SK-N-SH (cell line): ENCODE measurements around the gene SYNPO2L. TPM values are rescaled to one million over a fixed set of nuclear protein-coding genes. Genes with fewer than 3 reads are reported as not detected.

Source experiments
- CTCF ChIA-PET: fragments of 300-600, 350-600 bp; formaldehyde crosslinking; extraction: SDS; loops from one replicate; lab custom pipeline; 2021; lab: Yijun Ruan, JAX
- POLR2A ChIA-PET: fragments of 350-600 bp; sonication (Branson Sonifier 250); formaldehyde crosslinking; extraction: SDS; loops from one replicate; lab custom pipeline; 2020; ENCODE audit warnings: antibody characterized with exemption, inconsistent platforms; lab: Yijun Ruan, JAX
- DNase-seq: peaks from one replicate; pipeline ENCODE4 v3.0.0; 2012
- H2AFZ ChIP-seq: fragments of 200-600 bp; sonication (generic); 2 replicates; pipeline ENCODE4 v1.8.1; 2016; ENCODE audit warnings: antibody characterized with exemption, mild to moderate bottlenecking, low read depth
- H3F3A ChIP-seq: fragments of 200-600 bp; sonication (generic); replicated peaks from 2 replicates; pipeline ENCODE3; 2016; ENCODE audit warnings: antibody characterized with exemption, mild to moderate bottlenecking; ENCODE audit not compliant: insufficient read depth
- H3K27ac ChIP-seq, 2 experiments: fragments of 200-500 bp in 1 of 2; fragments of 200-600 bp in 1 of 2; sonication (Bioruptor generic) in 1 of 2; sonication (generic), shearing (Covaris generic) in 1 of 2; 2 replicates each; pipeline versions ENCODE4 v1.5.1 to v1.6.1; 2014 to 2016; ENCODE audit warnings: low read depth in 2 of 2, inconsistent platforms in 1 of 2, low read length in 1 of 2, mild to moderate bottlenecking in 1 of 2, mixed read lengths in 1 of 2
- H3K27me3 ChIP-seq: fragments of 200-600 bp; sonication (generic), shearing (Covaris generic); 2 replicates; pipeline ENCODE4 v1.6.1; 2016; ENCODE audit warnings: mixed run types; ENCODE audit not compliant: insufficient read depth
- H3K36me3 ChIP-seq, 2 experiments: fragments of 200-500 bp in 1 of 2; fragments of 200-600 bp in 1 of 2; sonication (Bioruptor generic) in 1 of 2; sonication (generic) in 1 of 2; replicated peaks in 1 of 2; 2 replicates each; pipeline versions ENCODE3 to v1.5.1; 2014 to 2016; ENCODE audit warnings: low read length in 1 of 2, mild to moderate bottlenecking in 1 of 2; ENCODE audit not compliant: insufficient read depth in 2 of 2, control insufficient read depth in 1 of 2
- H3K4me1 ChIP-seq, 2 experiments: fragments of 200-500 bp in 1 of 2; fragments of 200-600 bp in 1 of 2; sonication (Bioruptor generic) in 1 of 2; sonication (generic), shearing (Covaris generic) in 1 of 2; 2 replicates each; pipeline versions ENCODE4 v1.5.1 to v1.6.1; 2014 to 2016; ENCODE audit warnings: low read depth in 1 of 2, low read length in 1 of 2, mixed run types in 1 of 2; ENCODE audit not compliant: insufficient read depth in 2 of 2, control insufficient read depth in 1 of 2
- H3K4me2 ChIP-seq: fragments of 200-600 bp; sonication (generic), shearing (Covaris generic); 2 replicates; pipeline ENCODE4 v1.6.1; 2017; ENCODE audit warnings: mixed run types
- H3K4me3 ChIP-seq, 2 experiments: fragments of 200-500 bp in 1 of 2; fragments of 200-600 bp in 1 of 2; sonication (Bioruptor generic) in 1 of 2; sonication (generic), shearing (Covaris generic) in 1 of 2; 2 replicates each; pipeline versions ENCODE4 v1.5.1 to v1.8.1; 2014 to 2016; ENCODE audit warnings: low read depth in 2 of 2, inconsistent platforms in 1 of 2, low read length in 1 of 2, mild to moderate bottlenecking in 1 of 2, mixed read lengths in 1 of 2, moderate library complexity in 1 of 2
- H3K79me2 ChIP-seq: fragments of 200-600 bp; sonication (generic); 2 replicates; pipeline ENCODE4 v1.8.1; 2017; ENCODE audit warnings: mild to moderate bottlenecking; ENCODE audit not compliant: insufficient read depth
- H3K9ac ChIP-seq: fragments of 200-600 bp; sonication (generic); 2 replicates; pipeline ENCODE4 v1.6.1; 2017; ENCODE audit warnings: mixed run types
- H3K9me2 ChIP-seq: fragments of 200-600 bp; sonication (generic); 2 replicates; pipeline ENCODE4 v1.6.1; 2017; ENCODE audit warnings: mixed run types
- H3K9me3 ChIP-seq: fragments of 200-600 bp; sonication (generic); 2 replicates; pipeline ENCODE4 v1.6.1; 2017; ENCODE audit warnings: mixed run types, mild to moderate bottlenecking, moderate library complexity
- H4K20me1 ChIP-seq: fragments of 200-600 bp; sonication (generic); 2 replicates; pipeline ENCODE4 v1.6.1; 2017; ENCODE audit warnings: mild to moderate bottlenecking, mixed run types; ENCODE audit not compliant: insufficient read depth
- CHD2 ChIP-seq: fragments of 150-350 bp; IDR thresholded peaks from 2 replicates; pipeline ENCODE4 v1.6.1; 2018; ENCODE audit warnings: low read length; ENCODE audit not compliant: partially characterized antibody
- CTCF ChIP-seq: fragments of 200-600 bp; sonication (generic); IDR thresholded peaks from 2 replicates; pipeline ENCODE4 v1.6.1; 2017; ENCODE audit warnings: antibody characterized with exemption, mild to moderate bottlenecking, moderate library complexity
- ELF1 ChIP-seq: IDR thresholded peaks from 2 replicates; pipeline ENCODE4 v1.4.0; 2012
- EP300 ChIP-seq, 2 experiments: IDR thresholded peaks; 2 replicates each; pipeline versions ENCODE4 v1.4.0 to v1.6.1; 2012; ENCODE audit warnings: borderline replicate concordance in 1 of 2, low read depth in 1 of 2, low read length in 1 of 2
- EZH2phosphoT487 ChIP-seq: fragments of 200-600 bp; sonication (generic); IDR thresholded peaks from 2 replicates; pipeline ENCODE4 v1.6.1; 2017; ENCODE audit warnings: low read depth, mixed run types, mild to moderate bottlenecking, antibody characterized with exemption, moderate library complexity, borderline replicate concordance
- FOXM1 ChIP-seq: IDR thresholded peaks from 2 replicates; pipeline ENCODE4 v1.4.0; 2012; ENCODE audit warnings: low read depth, mild to moderate bottlenecking
- GATA2 ChIP-seq: sonication (generic); formaldehyde crosslinking; IDR thresholded peaks from 2 replicates; pipeline ENCODE4 v1.5.0; 2020; ENCODE audit warnings: mild to moderate bottlenecking, missing genetic modification reagents
- JUND ChIP-seq: IDR thresholded peaks from 2 replicates; pipeline ENCODE4 v1.4.0; 2012
- MXI1 ChIP-seq: IDR thresholded peaks from 2 replicates; pipeline ENCODE4 v1.6.1; 2012; ENCODE audit warnings: mild to moderate bottlenecking, low read depth, low read length, improper control_type of control experiment
- NFIC ChIP-seq: IDR thresholded peaks from 2 replicates; pipeline ENCODE4 v1.4.0; 2012; ENCODE audit warnings: borderline replicate concordance
- RFX5 ChIP-seq: IDR thresholded peaks from 2 replicates; pipeline ENCODE4 v1.6.1; 2012; ENCODE audit warnings: mild to moderate bottlenecking, improper control_type of control experiment, low read length
- RXRA ChIP-seq: IDR thresholded peaks from 2 replicates; pipeline ENCODE4 v1.4.0; 2012; ENCODE audit warnings: low read depth, mild to moderate bottlenecking, borderline replicate concordance
- TAF1 ChIP-seq: IDR thresholded peaks from 2 replicates; pipeline ENCODE4 v1.6.1; 2012; ENCODE audit warnings: low read depth, mild to moderate bottlenecking, low read length, moderate library complexity, borderline replicate concordance
- TCF12 ChIP-seq: IDR thresholded peaks from 2 replicates; pipeline ENCODE4 v1.4.0; 2012
- YY1 ChIP-seq: IDR thresholded peaks from 2 replicates; pipeline ENCODE4 v1.4.0; 2012; ENCODE audit warnings: low read depth, mild to moderate bottlenecking
- WGBS: methylation state at CpG from one replicate; pipeline ENCODE4 v1.1.6; 2017; ENCODE audit warnings: low lambda C conversion rate; 5-methylcytosine and 5-hydroxymethylcytosine counted together
- polyA plus RNA-seq, 3 experiments: library from polyadenylated mRNA; depleted of rRNA; stranded (reverse); fragments of >200 nt; gene quantifications; 2 replicates each; pipeline ENCODE4 v1.2.3, GENCODE V29; 2012
- TF ChIP-seq, protein P1 (sequence below): IDR thresholded peaks from 2 replicates; pipeline ENCODE4 v1.6.1; 2012; ENCODE audit warnings: mild to moderate bottlenecking, low read depth, low read length, moderate library complexity
- TF ChIP-seq, protein P2 (sequence below): IDR thresholded peaks from 2 replicates; pipeline ENCODE4; 2012

Gene SYNPO2L
- polyA plus RNA-seq, 1 of the 3 experiments (the other 2 are of a cell fraction), result 0.05 TPM

DNA sequence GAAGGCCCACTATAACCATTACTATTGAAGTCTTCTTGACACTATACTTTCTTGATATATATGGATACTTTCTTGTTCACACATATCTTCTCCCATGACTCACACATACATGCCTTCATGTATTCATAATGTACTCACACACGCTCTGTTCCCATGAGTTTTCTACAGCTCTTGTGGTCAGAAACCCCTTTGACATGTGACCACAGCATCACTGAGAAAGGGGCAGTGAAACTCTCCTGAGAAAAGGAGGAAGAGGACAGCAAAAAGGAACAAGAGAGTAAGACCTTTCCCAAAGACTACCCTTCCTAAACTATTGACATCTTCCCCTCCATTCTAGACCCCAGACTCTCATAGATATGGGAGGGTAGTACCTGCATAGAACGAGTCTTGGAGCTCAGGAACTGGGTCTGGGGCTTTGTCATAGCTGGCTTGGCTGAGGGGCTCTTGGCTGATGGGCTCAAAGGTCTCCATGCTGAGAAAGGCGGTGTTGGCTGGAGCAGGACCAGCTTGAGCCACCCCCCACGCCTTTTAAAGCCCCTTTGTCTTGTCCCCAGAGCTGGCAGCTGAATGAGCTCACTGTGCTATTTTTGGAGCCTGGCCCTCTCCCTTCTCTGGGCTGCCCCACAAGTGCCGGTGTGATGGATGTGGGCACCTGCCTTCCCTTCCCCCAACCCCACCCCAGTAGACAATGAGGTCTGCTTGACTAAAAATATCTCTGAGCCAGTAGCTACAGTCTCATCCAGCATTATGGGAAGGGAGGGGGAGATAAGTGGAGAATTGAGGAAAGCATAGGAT is 5.1 kb downstream of the SYNPO2L start:
- no peak for DNase-seq
- WGBS, result 80% methylated on average over 4 of the region's 5 CpGs
- no peak overlapping the region for H3K27ac ChIP-seq
- no peaks in the 10 kb centered on the region for H3K79me2 ChIP-seq
- no peak for TF ChIP-seq EZH2phosphoT487
- TF ChIP-seq, protein P1, sequence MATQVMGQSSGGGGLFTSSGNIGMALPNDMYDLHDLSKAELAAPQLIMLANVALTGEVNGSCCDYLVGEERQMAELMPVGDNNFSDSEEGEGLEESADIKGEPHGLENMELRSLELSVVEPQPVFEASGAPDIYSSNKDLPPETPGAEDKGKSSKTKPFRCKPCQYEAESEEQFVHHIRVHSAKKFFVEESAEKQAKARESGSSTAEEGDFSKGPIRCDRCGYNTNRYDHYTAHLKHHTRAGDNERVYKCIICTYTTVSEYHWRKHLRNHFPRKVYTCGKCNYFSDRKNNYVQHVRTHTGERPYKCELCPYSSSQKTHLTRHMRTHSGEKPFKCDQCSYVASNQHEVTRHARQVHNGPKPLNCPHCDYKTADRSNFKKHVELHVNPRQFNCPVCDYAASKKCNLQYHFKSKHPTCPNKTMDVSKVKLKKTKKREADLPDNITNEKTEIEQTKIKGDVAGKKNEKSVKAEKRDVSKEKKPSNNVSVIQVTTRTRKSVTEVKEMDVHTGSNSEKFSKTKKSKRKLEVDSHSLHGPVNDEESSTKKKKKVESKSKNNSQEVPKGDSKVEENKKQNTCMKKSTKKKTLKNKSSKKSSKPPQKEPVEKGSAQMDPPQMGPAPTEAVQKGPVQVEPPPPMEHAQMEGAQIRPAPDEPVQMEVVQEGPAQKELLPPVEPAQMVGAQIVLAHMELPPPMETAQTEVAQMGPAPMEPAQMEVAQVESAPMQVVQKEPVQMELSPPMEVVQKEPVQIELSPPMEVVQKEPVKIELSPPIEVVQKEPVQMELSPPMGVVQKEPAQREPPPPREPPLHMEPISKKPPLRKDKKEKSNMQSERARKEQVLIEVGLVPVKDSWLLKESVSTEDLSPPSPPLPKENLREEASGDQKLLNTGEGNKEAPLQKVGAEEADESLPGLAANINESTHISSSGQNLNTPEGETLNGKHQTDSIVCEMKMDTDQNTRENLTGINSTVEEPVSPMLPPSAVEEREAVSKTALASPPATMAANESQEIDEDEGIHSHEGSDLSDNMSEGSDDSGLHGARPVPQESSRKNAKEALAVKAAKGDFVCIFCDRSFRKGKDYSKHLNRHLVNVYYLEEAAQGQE, result no peak
- TF ChIP-seq, protein P2, sequence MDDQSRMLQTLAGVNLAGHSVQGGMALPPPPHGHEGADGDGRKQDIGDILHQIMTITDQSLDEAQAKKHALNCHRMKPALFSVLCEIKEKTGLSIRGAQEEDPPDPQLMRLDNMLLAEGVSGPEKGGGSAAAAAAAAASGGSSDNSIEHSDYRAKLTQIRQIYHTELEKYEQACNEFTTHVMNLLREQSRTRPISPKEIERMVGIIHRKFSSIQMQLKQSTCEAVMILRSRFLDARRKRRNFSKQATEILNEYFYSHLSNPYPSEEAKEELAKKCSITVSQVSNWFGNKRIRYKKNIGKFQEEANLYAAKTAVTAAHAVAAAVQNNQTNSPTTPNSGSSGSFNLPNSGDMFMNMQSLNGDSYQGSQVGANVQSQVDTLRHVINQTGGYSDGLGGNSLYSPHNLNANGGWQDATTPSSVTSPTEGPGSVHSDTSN, result no peak
- no peak for TF ChIP-seq TAF1
- no peaks in the 10 kb centered on the region for H3K9me2 ChIP-seq
- H3K9ac ChIP-seq, result no peak overlapping the region
- no peaks in the 10 kb centered on the region for H3F3A ChIP-seq
- POLR2A ChIA-PET, result interaction anchor here (0.6 kb wide), 1 partner anchor 311 kb away, joined by 4 read pairs; no protein-coding TSS in a partner anchor
- no peak overlapping the region for H2AFZ ChIP-seq
- CTCF ChIA-PET, result interaction anchor here (17.2 kb wide), 1 partner anchor 121 kb away, joined by 216 read pairs; no protein-coding TSS in a partner anchor
- peaks cover 4 to 16% of the 10 kb centered on the region in 2 experiments; a peak in 1 of 4 replicates for H3K4me1 ChIP-seq
- no peaks in the 10 kb centered on the region for H4K20me1 ChIP-seq
- H3K4me2 ChIP-seq, result no peak overlapping the region
- no peaks in the 10 kb centered on the region for H3K9me3 ChIP-seq
- H3K27me3 ChIP-seq, result no peaks in the 10 kb centered on the region
- no peaks in the 10 kb centered on the region for H3K36me3 ChIP-seq
- H3K4me3 ChIP-seq, result no peak overlapping the region

GRCh38 chr10:73649876-73650536 is 5.8 kb downstream of the SYNPO2L start:
- Histone ChIP-seq H3K27ac (no peak overlapping the region), H3K9me3 (no peaks in the 10 kb centered on the region), H3K9ac (no peak overlapping the region), H3K4me1 (peaks cover 4 to 16% of the 10 kb centered on the region in 2 experiments; a peak in 1 of 4 replicates), H2AFZ (no peak overlapping the region), H3K9me2 (no peaks in the 10 kb centered on the region), H3F3A (no peaks in the 10 kb centered on the region), H3K4me3 (no peak overlapping the region), H3K36me3 (no peaks in the 10 kb centered on the region), H3K4me2 (no peak overlapping the region), H4K20me1 (no peaks in the 10 kb centered on the region), H3K79me2 (no peaks in the 10 kb centered on the region), H3K27me3 (no peaks in the 10 kb centered on the region)
- CTCF ChIA-PET, result interaction anchor here (17.2 kb wide), 1 partner anchor 121 kb away, joined by 216 read pairs; no protein-coding TSS in a partner anchor
- POLR2A ChIA-PET, result interaction anchor here (0.6 kb wide), 1 partner anchor 310 kb away, joined by 4 read pairs; no protein-coding TSS in a partner anchor
- 95% methylated on average over 6 of the region's 6 CpGs for WGBS
- no peak for DNase-seq
- TF ChIP-seq JUND (no peak), FOXM1 (no peak), NFIC (no peak), CHD2 (no peak), RXRA (no peak), CTCF (no peak), TCF12 (no peak), EZH2phosphoT487 (no peak), MXI1 (no peak), ELF1 (no peak), YY1 (no peak), RFX5 (no peak), EP300 (IDR thresholded peaks at IDR 0.05; ENCODE audit: borderline replicate concordance in 1 of 2, low read depth in 1 of 2, low read length in 1 of 2) (no peak), GATA2 (CRISPR knock-in tag) (no peak)
- TF ChIP-seq, protein P2, result no peak
